Ovary (tissue), 3 donors: ENCODE results near the gene NDE1.

Experiments
- EP300 ChIP-seq: sonication (generic); formaldehyde crosslinking; IDR thresholded peaks from one replicate; pipeline ENCODE4 v1.6.1; 2017; ENCODE audit warnings: antibody characterized with exemption
- POLR2A ChIP-seq: fragments of 450-650 bp; IDR thresholded peaks from one replicate; pipeline ENCODE4 v1.6.1; 2017; ENCODE audit warnings: antibody characterized with exemption, mild to moderate bottlenecking, moderate library complexity
- TF ChIP-seq, protein P1 (sequence below), 3 donors: fragments of 450-650 bp in 2 of 3; fragments of 200-600 bp in 1 of 3; IDR thresholded peaks; one replicate each; pipeline versions ENCODE4 v1.5.1 to v1.8.0; 2016 to 2022; ENCODE audit warnings: antibody characterized with exemption in 3 of 3, mild to moderate bottlenecking in 1 of 3
- donor health status: DM: no; HTN: no; CAD: no.

GRCh38 chr16:15775209-15775608, 125.2 kb downstream of the NDE1 start:
- TF ChIP-seq POLR2A = no peak
- TF ChIP-seq, protein P1, sequence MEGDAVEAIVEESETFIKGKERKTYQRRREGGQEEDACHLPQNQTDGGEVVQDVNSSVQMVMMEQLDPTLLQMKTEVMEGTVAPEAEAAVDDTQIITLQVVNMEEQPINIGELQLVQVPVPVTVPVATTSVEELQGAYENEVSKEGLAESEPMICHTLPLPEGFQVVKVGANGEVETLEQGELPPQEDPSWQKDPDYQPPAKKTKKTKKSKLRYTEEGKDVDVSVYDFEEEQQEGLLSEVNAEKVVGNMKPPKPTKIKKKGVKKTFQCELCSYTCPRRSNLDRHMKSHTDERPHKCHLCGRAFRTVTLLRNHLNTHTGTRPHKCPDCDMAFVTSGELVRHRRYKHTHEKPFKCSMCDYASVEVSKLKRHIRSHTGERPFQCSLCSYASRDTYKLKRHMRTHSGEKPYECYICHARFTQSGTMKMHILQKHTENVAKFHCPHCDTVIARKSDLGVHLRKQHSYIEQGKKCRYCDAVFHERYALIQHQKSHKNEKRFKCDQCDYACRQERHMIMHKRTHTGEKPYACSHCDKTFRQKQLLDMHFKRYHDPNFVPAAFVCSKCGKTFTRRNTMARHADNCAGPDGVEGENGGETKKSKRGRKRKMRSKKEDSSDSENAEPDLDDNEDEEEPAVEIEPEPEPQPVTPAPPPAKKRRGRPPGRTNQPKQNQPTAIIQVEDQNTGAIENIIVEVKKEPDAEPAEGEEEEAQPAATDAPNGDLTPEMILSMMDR (IDR thresholded peaks at IDR 0.05) = no peak
- no peak for TF ChIP-seq EP300
